ENCODE results near the gene NBAS. TPM values are rescaled to one million over a fixed set of nuclear protein-coding genes. Genes with fewer than 3 reads are reported as not detected.

Gene NBAS
- total and polyA plus RNA-seq, 2 donors (not counting 3 experiments of a cell fraction or from before 2014, with no cell fraction given), result 29.4 to 43.0 TPM

DNA sequence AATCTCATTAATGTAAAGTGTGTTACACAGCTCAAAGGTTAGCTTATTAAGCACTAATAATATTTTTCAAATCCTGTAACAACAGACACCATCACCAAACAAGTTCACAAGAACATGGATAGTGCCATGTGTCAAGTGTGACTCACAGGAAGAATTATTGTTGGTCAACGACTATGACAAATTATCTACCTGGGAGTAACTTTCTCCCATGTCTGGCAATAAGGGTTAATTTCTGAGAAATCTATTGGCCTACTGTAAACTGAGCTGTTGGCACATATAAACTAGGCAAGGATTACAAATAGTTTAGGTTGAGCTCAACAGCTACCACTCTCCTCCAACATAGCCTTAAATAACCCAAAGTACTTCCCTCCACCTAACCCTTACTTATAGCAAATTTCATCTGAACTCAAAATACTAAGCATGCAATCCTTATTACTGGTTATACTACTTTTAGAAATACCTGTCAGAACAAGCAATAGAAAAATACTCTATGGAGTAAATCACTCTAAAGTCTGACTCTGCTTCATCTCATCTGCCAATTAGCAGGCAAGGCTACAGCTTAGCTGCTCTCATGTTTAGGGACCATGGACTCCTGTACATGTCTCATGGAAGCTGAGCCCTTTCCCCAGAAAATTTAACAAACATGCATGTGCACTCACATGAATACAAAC, 223.0 kb downstream of the NBAS start:
- BruUV-seq (replicated peaks), result no TSS peak
- FAIRE-seq, result peak; percentile 59
- intact Hi-C loops (cut with micrococcal nuclease), result no loop called here

More for the DNA sequence above, 223.0 kb downstream of the NBAS start:
- H3K9me1 ChIP-seq (replicated peaks; ENCODE audit: control insufficient read depth, extremely low read depth, insufficient read depth, low read length), result no peaks in the 10 kb centered on the region
- H3K79me2 ChIP-seq (ENCODE audit: control insufficient read depth, insufficient read depth, low read length), result no peaks in the 10 kb centered on the region
- DNase-seq (ENCODE audit: low read depth, low spot score), result peak; percentile 45
- TF ChIP-seq JUN (IDR thresholded peaks at IDR 0.05; ENCODE audit: borderline replicate concordance, insufficient read depth, insufficient read length, low read depth), result peak; percentile 32
- TF ChIP-seq, protein P1, sequence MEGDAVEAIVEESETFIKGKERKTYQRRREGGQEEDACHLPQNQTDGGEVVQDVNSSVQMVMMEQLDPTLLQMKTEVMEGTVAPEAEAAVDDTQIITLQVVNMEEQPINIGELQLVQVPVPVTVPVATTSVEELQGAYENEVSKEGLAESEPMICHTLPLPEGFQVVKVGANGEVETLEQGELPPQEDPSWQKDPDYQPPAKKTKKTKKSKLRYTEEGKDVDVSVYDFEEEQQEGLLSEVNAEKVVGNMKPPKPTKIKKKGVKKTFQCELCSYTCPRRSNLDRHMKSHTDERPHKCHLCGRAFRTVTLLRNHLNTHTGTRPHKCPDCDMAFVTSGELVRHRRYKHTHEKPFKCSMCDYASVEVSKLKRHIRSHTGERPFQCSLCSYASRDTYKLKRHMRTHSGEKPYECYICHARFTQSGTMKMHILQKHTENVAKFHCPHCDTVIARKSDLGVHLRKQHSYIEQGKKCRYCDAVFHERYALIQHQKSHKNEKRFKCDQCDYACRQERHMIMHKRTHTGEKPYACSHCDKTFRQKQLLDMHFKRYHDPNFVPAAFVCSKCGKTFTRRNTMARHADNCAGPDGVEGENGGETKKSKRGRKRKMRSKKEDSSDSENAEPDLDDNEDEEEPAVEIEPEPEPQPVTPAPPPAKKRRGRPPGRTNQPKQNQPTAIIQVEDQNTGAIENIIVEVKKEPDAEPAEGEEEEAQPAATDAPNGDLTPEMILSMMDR (IDR thresholded peaks at IDR 0.05; ENCODE audit: extremely low read depth in 1 of 2, insufficient read depth in 1 of 2, low read depth in 1 of 2, low read length in 2 of 2), result no peak
- TF ChIP-seq FOS (IDR thresholded peaks at IDR 0.05; ENCODE audit: borderline replicate concordance, insufficient read depth, low read length), result peak; percentile 59
- CTCF ChIA-PET, result no interaction called here
- H3K27ac ChIP-seq (ENCODE audit: insufficient read depth, low read depth, low read length), result no peak overlapping the region
- no peaks in the 10 kb centered on the region for H3K9me3 ChIP-seq (replicated peaks; ENCODE audit: control insufficient read depth, insufficient read depth, low read length)
- H3K4me2 ChIP-seq (ENCODE audit: insufficient read depth, low read length), result no peak overlapping the region
- H3K9ac ChIP-seq (replicated peaks; ENCODE audit: extremely low read depth, insufficient read depth, low read length), result no peak overlapping the region
- POLR2A ChIA-PET, result no interaction called here
- no peaks in the 10 kb centered on the region for H4K20me1 ChIP-seq (replicated peaks; ENCODE audit: control insufficient read depth, extremely low read depth, insufficient read depth, low read length)
- dilution Hi-C loops (cut with MboI; ENCODE audit: extremely low pct_ligation_motif_present, low sequenced_read_pairs), result no loop called here
- H2AFZ ChIP-seq (ENCODE audit: low read depth, low read length), result no peak overlapping the region
- H3K27me3 ChIP-seq (ENCODE audit: control insufficient read depth in 2 of 2, insufficient read depth in 2 of 2, low read length in 2 of 2), result no peaks in the 10 kb centered on the region
- no peak overlapping the region for H3K4me3 ChIP-seq (replicated peaks in 1 of 3; ENCODE audit: insufficient read depth in 1 of 3, low read depth in 1 of 3, low read length in 3 of 3)
- H3K4me1 ChIP-seq (ENCODE audit: control insufficient read depth, extremely low read depth, insufficient read depth, low read length), result peaks cover 8% of the 10 kb centered on the region
- H3K36me3 ChIP-seq (ENCODE audit: control insufficient read depth in 2 of 2, extremely low read depth in 1 of 2, insufficient read depth in 2 of 2, low read length in 2 of 2), result no peaks in the 10 kb centered on the region

Data from endothelial cell of umbilical vein (primary cell).